Neural crest cell (in vitro differentiated cells): Measurements from ENCODE around the gene FKBP1A. TPM values are rescaled to one million over a fixed set of nuclear protein-coding genes. Genes with fewer than 3 reads are reported as not detected.

Experiments used
- DNase-seq: peaks from one replicate; pipeline ENCODE4 v3.0.0; 2021; ENCODE audit warnings: low read depth, mixed read lengths, low spot score
- H3K27ac Mint-ChIP-seq: one replicate; pipeline ENCODE4 v1.8.0; 2021; ENCODE audit warnings: mild to moderate bottlenecking, mixed read lengths; ENCODE audit not compliant: unreplicated experiment
- H3K27me3 Mint-ChIP-seq: 2 replicates; pipeline ENCODE4 v1.8.0; 2021; ENCODE audit warnings: low read depth, mild to moderate bottlenecking, mixed read lengths
- H3K36me3 Mint-ChIP-seq: 2 replicates; pipeline ENCODE4 v1.8.0; 2021; ENCODE audit warnings: low read depth, mild to moderate bottlenecking, mixed read lengths
- H3K4me1 Mint-ChIP-seq: 2 replicates; pipeline ENCODE4 v1.8.0; 2021; ENCODE audit warnings: mixed read lengths
- H3K4me3 Mint-ChIP-seq: one replicate; pipeline ENCODE4 v1.8.0; 2021; ENCODE audit warnings: mild to moderate bottlenecking, mixed read lengths
- H3K9me3 Mint-ChIP-seq: 2 replicates; pipeline ENCODE4 v1.8.0; 2021; ENCODE audit warnings: mixed read lengths
- total RNA-seq: library from RNA; stranded (reverse); gene quantifications from 2 replicates; pipeline ENCODE4 v1.2.1, GENCODE V29; 2021
- TF ChIP-seq, protein P1 (sequence below): fragments of 200-600 bp; sonication (generic); conservative IDR thresholded peaks from 2 replicates; pipeline ENCODE4 v1.5.0; 2021; ENCODE audit warnings: antibody characterized with exemption, mild to moderate bottlenecking

The FKBP1A gene
- total RNA-seq, 1 donor from 2014 or later = 176 TPM

DNA sequence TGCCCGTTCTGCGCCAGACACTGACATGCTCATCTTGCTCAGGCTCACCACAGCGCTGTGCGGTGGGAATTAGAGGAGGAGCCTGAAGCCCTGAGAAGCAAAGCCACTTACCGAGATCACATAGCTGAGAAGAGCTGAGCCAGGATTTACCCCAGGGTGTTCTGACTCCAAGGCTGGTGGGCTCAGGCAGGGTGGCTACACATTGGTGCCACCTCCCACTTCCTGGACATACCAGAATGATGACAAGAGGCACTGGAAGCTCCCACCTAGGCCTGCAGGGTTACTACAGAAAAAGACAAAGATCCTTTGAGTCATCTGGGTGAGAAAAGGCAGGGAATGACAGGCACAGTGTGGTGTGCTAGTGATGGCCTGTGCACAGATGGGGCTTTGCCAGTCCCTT lies 24.4 kb upstream of the FKBP1A start:
- H3K36me3 Mint-ChIP-seq = no peaks in the 10 kb centered on the region
- TF ChIP-seq, protein P1, sequence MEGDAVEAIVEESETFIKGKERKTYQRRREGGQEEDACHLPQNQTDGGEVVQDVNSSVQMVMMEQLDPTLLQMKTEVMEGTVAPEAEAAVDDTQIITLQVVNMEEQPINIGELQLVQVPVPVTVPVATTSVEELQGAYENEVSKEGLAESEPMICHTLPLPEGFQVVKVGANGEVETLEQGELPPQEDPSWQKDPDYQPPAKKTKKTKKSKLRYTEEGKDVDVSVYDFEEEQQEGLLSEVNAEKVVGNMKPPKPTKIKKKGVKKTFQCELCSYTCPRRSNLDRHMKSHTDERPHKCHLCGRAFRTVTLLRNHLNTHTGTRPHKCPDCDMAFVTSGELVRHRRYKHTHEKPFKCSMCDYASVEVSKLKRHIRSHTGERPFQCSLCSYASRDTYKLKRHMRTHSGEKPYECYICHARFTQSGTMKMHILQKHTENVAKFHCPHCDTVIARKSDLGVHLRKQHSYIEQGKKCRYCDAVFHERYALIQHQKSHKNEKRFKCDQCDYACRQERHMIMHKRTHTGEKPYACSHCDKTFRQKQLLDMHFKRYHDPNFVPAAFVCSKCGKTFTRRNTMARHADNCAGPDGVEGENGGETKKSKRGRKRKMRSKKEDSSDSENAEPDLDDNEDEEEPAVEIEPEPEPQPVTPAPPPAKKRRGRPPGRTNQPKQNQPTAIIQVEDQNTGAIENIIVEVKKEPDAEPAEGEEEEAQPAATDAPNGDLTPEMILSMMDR = no peak
- no peaks in the 10 kb centered on the region for H3K4me1 Mint-ChIP-seq
- no peak overlapping the region for H3K27ac Mint-ChIP-seq
- H3K4me3 Mint-ChIP-seq = no peak overlapping the region
- H3K9me3 Mint-ChIP-seq = peaks cover 3% of the 10 kb centered on the region
- H3K27me3 Mint-ChIP-seq = peaks cover 27% of the 10 kb centered on the region
- DNase-seq = no peak

DNA sequence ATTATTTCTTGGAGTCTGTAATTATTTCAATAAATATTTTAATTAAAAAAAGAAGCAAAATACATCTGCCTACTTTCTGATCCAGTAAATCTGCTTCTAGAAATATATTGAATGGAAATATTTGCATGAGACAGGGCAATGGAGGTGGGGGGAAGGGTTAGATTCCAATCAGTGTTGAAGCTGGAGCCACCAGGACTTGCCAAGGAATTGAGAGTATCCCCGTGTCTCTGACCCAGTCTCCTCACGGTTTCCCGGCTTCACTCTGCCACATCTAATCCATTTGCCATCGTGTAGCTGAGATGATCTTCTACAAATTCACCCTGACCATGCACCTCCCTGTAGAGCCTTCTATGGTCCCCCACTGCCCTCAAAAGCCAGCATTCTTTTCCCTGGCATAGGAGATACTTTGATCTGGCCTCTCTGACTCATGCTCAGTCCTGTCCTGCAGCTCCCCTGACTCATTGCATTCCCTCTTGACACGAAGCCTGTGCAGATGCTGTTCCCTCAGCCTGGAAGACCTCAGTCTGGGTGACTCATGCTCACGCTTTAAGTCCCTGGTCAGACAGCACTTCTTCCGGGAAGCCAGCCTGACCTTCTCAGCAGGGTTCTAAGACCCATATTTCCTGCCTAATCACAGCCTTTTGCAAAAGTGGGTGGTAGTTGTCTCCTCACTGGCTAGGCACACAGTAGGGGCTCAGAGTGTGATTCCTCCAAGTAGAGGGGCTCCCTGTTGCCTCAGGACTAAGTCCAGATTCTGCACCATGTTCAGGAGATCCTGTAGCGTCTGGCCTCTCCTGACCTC lies 23.0 kb upstream of the FKBP1A start:
- no peak for DNase-seq
- Mint-ChIP-seq H3K27me3 (peaks cover 32% of the 10 kb centered on the region), H3K27ac (no peak overlapping the region), H3K4me1 (no peaks in the 10 kb centered on the region), H3K4me3 (no peak overlapping the region), H3K9me3 (peaks cover 6% of the 10 kb centered on the region), H3K36me3 (no peaks in the 10 kb centered on the region)
- TF ChIP-seq, protein P1 = no peak

DNA sequence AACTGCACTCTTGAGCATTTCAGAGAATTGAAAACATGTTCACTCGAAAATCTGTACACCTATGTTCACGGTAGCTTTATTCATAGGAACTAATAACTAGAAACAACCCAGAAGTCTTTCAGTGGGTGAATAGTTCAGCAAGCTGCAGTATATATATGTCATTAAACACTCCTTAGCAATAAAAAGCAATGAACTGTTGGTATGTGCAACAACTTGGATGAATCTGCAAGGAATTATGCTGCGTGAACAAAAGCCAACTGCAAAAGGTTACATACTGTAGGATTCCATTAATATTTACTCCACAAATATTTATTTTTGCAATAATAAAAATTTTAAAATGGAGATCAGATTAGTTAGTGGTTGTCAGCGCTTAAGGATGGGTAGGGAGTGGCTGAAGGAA lies 22.1 kb upstream of the FKBP1A start:
- peaks cover 32% of the 10 kb centered on the region for H3K27me3 Mint-ChIP-seq
- TF ChIP-seq, protein P1 = no peak
- no peak for DNase-seq
- no peak overlapping the region for H3K27ac Mint-ChIP-seq
- no peak overlapping the region for H3K4me3 Mint-ChIP-seq
- H3K9me3 Mint-ChIP-seq = peaks cover 5% of the 10 kb centered on the region
- no peaks in the 10 kb centered on the region for H3K4me1 Mint-ChIP-seq
- no peaks in the 10 kb centered on the region for H3K36me3 Mint-ChIP-seq

DNA sequence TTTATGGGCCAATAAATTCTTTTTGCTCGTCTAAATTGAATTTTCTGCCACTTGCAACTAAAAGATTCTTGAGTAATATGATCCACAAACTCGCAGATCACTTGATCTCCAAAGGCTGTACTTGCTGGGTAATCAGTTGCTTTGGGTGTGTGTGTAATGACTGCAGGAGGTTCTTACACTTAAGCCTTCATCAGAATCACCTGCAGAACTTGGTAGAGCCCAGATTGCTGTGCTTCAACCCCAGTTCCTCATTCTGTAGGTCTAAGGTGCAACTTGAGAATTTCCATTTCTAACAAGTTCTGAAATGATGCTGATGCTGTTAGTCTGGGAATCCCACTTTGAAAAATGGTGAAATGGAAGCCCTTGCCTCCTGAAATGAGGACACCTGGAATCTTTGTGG lies 12.9 kb upstream of the FKBP1A start:
- TF ChIP-seq, protein P1 = no peak
- Mint-ChIP-seq H3K4me3 (no peak overlapping the region), H3K27ac (no peak overlapping the region), H3K4me1 (no peaks in the 10 kb centered on the region), H3K27me3 (peaks cover 42% of the 10 kb centered on the region), H3K36me3 (no peaks in the 10 kb centered on the region), H3K9me3 (peaks cover 2% of the 10 kb centered on the region)
- DNase-seq = no peak

DNA sequence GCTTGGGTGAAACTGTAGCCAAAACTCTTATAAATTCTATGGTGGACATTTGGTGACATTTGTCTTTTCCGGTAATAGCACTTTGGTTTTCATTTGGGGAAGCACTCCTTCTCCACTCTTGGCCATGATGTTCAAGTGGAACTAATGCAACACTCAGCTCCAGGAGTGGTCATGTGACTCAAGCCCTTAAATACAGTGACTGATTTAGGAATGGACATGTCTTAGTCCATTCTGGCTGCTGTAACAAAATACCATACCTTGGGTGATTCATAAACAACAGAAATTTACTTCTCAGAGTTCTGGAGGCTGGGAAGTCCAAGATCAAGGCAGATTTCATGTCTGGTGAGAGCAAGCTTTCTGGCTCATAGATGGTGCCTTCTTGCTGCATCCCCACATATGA lies 10.8 kb upstream of the FKBP1A start:
- no peaks in the 10 kb centered on the region for H3K36me3 Mint-ChIP-seq
- H3K4me1 Mint-ChIP-seq = no peaks in the 10 kb centered on the region
- H3K27ac Mint-ChIP-seq = no peak overlapping the region
- peaks cover 61% of the 10 kb centered on the region for H3K27me3 Mint-ChIP-seq
- no peak for DNase-seq
- H3K9me3 Mint-ChIP-seq = no peaks in the 10 kb centered on the region
- TF ChIP-seq, protein P1 = no peak
- H3K4me3 Mint-ChIP-seq = no peak overlapping the region
